H9 (cell line): ENCODE measurements around the gene HLA-DRA. TPM values are rescaled to one million over a fixed set of nuclear protein-coding genes. Genes with fewer than 3 reads are reported as not detected.

Experiments
- DNase-seq: peaks from one replicate; pipeline ENCODE4 v3.0.0-alpha.2; 2017
- H2AFZ ChIP-seq: one replicate; pipeline ENCODE4 v1.6.1; 2013; ENCODE audit warnings: mild to moderate bottlenecking, low read length, control low read depth, moderate library complexity
- H2AK5ac ChIP-seq: 2 replicates; pipeline ENCODE4 v1.6.1; 2013; ENCODE audit warnings: low read length, control low read depth, mixed read lengths; ENCODE audit not compliant: insufficient read length
- H2BK120ac ChIP-seq: one replicate; pipeline ENCODE4 v1.6.1; 2013; ENCODE audit warnings: low read depth, mild to moderate bottlenecking, low read length, control low read depth, inconsistent platforms; ENCODE audit not compliant: poor library complexity, severe bottlenecking
- H2BK12ac ChIP-seq: 2 replicates; pipeline ENCODE4 v1.6.1; 2013; ENCODE audit warnings: low read length, control low read depth, mixed read lengths, low read depth; ENCODE audit not compliant: insufficient read length
- H2BK15ac ChIP-seq: 2 replicates; pipeline ENCODE4 v1.6.1; 2013; ENCODE audit warnings: low read depth, low read length, control low read depth
- H2BK20ac ChIP-seq: one replicate; pipeline ENCODE4 v1.6.1; 2013; ENCODE audit warnings: low read depth, mild to moderate bottlenecking, low read length, control low read depth, inconsistent platforms; ENCODE audit not compliant: poor library complexity, severe bottlenecking
- H2BK5ac ChIP-seq: 2 replicates; pipeline ENCODE4 v1.6.1; 2013; ENCODE audit warnings: low read length, control low read depth, mixed read lengths; ENCODE audit not compliant: insufficient read length
- H3K14ac ChIP-seq: 2 replicates; pipeline ENCODE4 v1.6.1; 2013; ENCODE audit warnings: low read length, control low read depth; ENCODE audit not compliant: insufficient read depth
- H3K18ac ChIP-seq: 2 replicates; pipeline ENCODE4 v1.6.1; 2013; ENCODE audit warnings: low read depth, mild to moderate bottlenecking, mixed read lengths, low read length, control low read depth; ENCODE audit not compliant: insufficient read length
- H3K23ac ChIP-seq: 2 replicates; pipeline ENCODE4 v1.6.1; 2013; ENCODE audit warnings: low read length, control low read depth, mixed read lengths, low read depth; ENCODE audit not compliant: insufficient read length
- H3K23me2 ChIP-seq: 2 replicates; pipeline ENCODE4 v1.6.1; 2013; ENCODE audit warnings: low read depth, mild to moderate bottlenecking, mixed read lengths, low read length, control low read depth; ENCODE audit not compliant: insufficient read length, poor library complexity, severe bottlenecking
- H3K27ac ChIP-seq: 2 replicates; pipeline ENCODE4 v1.5.1; 2013; ENCODE audit warnings: low read length, control low read depth, mixed read lengths, low read depth; ENCODE audit not compliant: insufficient read length
- H3K27me3 ChIP-seq: 2 replicates; pipeline ENCODE4 v1.6.1; 2013; ENCODE audit warnings: low read length, control low read depth, inconsistent platforms; ENCODE audit not compliant: insufficient read depth
- H3K4ac ChIP-seq: 2 replicates; pipeline ENCODE4 v1.6.1; 2013; ENCODE audit warnings: low read depth, mild to moderate bottlenecking, control low read depth, inconsistent platforms, low read length, moderate library complexity
- H3K4me1 ChIP-seq: 2 replicates; pipeline ENCODE4 v1.6.1; 2013; ENCODE audit warnings: low read length, control low read depth, inconsistent platforms; ENCODE audit not compliant: insufficient read depth
- H3K4me2 ChIP-seq: 2 replicates; pipeline ENCODE4 v1.6.1; 2013; ENCODE audit warnings: low read length, control low read depth, mixed read lengths; ENCODE audit not compliant: insufficient read length, insufficient read depth
- H3K56ac ChIP-seq: 2 replicates; pipeline ENCODE4 v1.6.1; 2013; ENCODE audit warnings: low read depth, mild to moderate bottlenecking, mixed read lengths, low read length, control low read depth; ENCODE audit not compliant: insufficient read length
- H3K79me1 ChIP-seq: 2 replicates; pipeline ENCODE4 v1.6.1; 2013; ENCODE audit warnings: low read depth, mild to moderate bottlenecking, moderate library complexity, low read length, control low read depth, inconsistent platforms; ENCODE audit not compliant: insufficient read depth, poor library complexity, severe bottlenecking
- H3K79me2 ChIP-seq: 2 replicates; pipeline ENCODE4 v1.6.1; 2013; ENCODE audit warnings: low read length, control low read depth, inconsistent platforms; ENCODE audit not compliant: insufficient read depth
- H3K9ac ChIP-seq: 2 replicates; pipeline ENCODE4 v1.6.1; 2013; ENCODE audit warnings: low read length, control low read depth, mixed read lengths; ENCODE audit not compliant: insufficient read length; ENCODE audit errors: extremely low read depth
- H3K9me3 ChIP-seq: one replicate; pipeline ENCODE4 v1.6.1; 2013; ENCODE audit warnings: low read depth, low read length, inconsistent platforms; ENCODE audit not compliant: control insufficient read depth
- H3T11ph ChIP-seq: one replicate; pipeline ENCODE4 v1.6.1; 2013; ENCODE audit warnings: mild to moderate bottlenecking, low read length, control low read depth, inconsistent platforms
- H4K20me1 ChIP-seq: one replicate; pipeline ENCODE4 v1.6.1; 2013; ENCODE audit not compliant: control insufficient read depth, insufficient read length, insufficient read depth
- H4K5ac ChIP-seq: 2 replicates; pipeline ENCODE4 v1.6.1; 2013; ENCODE audit warnings: low read depth, mild to moderate bottlenecking, mixed read lengths, low read length, control low read depth; ENCODE audit not compliant: insufficient read length
- H4K8ac ChIP-seq: replicated peaks from 2 replicates; pipeline ENCODE4 v1.6.1; 2013; ENCODE audit warnings: low read length, control low read depth, mixed read lengths, low read depth; ENCODE audit not compliant: insufficient read length
- H4K91ac ChIP-seq: 2 replicates; pipeline ENCODE4 v1.6.1; 2013; ENCODE audit warnings: low read depth, mild to moderate bottlenecking, moderate library complexity, mixed read lengths, low read length, control low read depth; ENCODE audit not compliant: insufficient read length
- H3K27ac Mint-ChIP-seq, 3 experiments: 2 replicates in 2 of 3; 3 replicates in 1 of 3; pipeline ENCODE4 v1.8.0; 2020 to 2021; ENCODE audit warnings: mixed read lengths in 3 of 3, mild to moderate bottlenecking in 1 of 3, moderate library complexity in 1 of 3
- H3K27me3 Mint-ChIP-seq: 2 replicates; pipeline ENCODE4 v1.8.0; 2021; ENCODE audit warnings: low read depth, mild to moderate bottlenecking, moderate library complexity, mixed read lengths
- H3K36me3 Mint-ChIP-seq, 3 experiments: 2 replicates in 2 of 3; 3 replicates in 1 of 3; pipeline ENCODE4 v1.8.0; 2020 to 2021; ENCODE audit warnings: low read depth in 3 of 3, mixed read lengths in 3 of 3; ENCODE audit not compliant: insufficient read depth in 1 of 3
- H3K4me1 Mint-ChIP-seq, 2 experiments: 2 replicates each; pipeline ENCODE4 v1.8.0; 2020; ENCODE audit warnings: mixed read lengths in 2 of 2
- H3K4me3 Mint-ChIP-seq, 2 experiments: 2 replicates in 1 of 2; 3 replicates in 1 of 2; pipeline ENCODE4 v1.8.0; 2020 to 2021; ENCODE audit warnings: mild to moderate bottlenecking in 2 of 2, mixed read lengths in 2 of 2, moderate library complexity in 1 of 2
- H3K9me3 Mint-ChIP-seq, 2 experiments: 2 replicates in 1 of 2; 3 replicates in 1 of 2; pipeline ENCODE4 v1.8.0; 2020; ENCODE audit warnings: mild to moderate bottlenecking in 2 of 2, mixed read lengths in 2 of 2, moderate library complexity in 1 of 2
- WGBS: extraction: QIAGEN DNeasy Blood & Tissue Kit; methylation state at CpG from one replicate; pipeline ENCODE4 v1.1.7; 2013; ENCODE audit warnings: missing lambda C conversion rate, low lambda C conversion rate, mixed read lengths; ENCODE audit not compliant: insufficient read length; ENCODE audit errors: extremely low coverage; 5-methylcytosine and 5-hydroxymethylcytosine counted together
- total RNA-seq: library from RNA; stranded (reverse); gene quantifications from 2 replicates; pipeline ENCODE4 v1.2.1, GENCODE V29; 2021
- TF ChIP-seq, protein P1 (sequence below): fragments of 200-600 bp; sonication (generic); conservative IDR thresholded peaks from 3 replicates; pipeline ENCODE4 v1.8.0; 2021; ENCODE audit warnings: antibody characterized with exemption, mild to moderate bottlenecking

HLA-DRA gene
- total RNA-seq, 1 experiment from 2014 or later, result 3.1 TPM

DNA sequence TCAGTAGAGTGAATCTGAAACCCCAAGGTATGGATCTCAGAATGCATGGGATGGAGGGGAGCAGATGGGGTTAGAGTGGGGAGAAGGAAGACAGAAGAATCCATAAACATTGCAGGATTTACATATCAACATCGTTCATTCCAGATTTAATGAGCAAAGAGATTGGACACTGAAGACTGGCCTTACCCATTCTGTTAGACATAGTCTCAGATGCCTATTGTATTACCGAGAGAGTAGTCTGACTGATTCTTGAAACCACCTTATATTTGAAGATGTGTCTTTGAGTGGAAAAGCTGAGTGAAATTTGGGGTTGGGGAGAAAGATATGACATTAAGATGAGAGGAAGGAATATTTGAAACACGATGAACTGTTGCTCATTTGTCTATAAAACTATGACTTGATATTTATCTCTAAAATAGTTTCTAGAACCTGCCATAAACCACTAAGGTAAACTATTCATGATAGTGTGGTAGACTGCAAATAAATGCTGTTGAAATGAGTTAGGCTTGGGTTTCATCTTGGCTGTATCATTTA lies 5.7 kb downstream of the HLA-DRA start:
- H3K4me2 ChIP-seq, result no peak overlapping the region
- no peak overlapping the region for H3K18ac ChIP-seq
- Mint-ChIP-seq H3K36me3 (no peaks in the 10 kb centered on the region; a peak in 1 of 7 replicates), H3K27ac (no peak overlapping the region), H3K27me3 (peaks cover 3% of the 10 kb centered on the region), H3K4me1 (no peaks in the 10 kb centered on the region), H3K4me3 (no peak overlapping the region), H3K9me3 (peaks cover 2 to 6% of the 10 kb centered on the region in 2 experiments; a peak in 1 of 5 replicates)
- H3K79me2 ChIP-seq, result no peaks in the 10 kb centered on the region
- no peak overlapping the region for H2BK12ac ChIP-seq
- no peak overlapping the region for H2AFZ ChIP-seq
- no peak for DNase-seq
- no peaks in the 10 kb centered on the region for H3K9me3 ChIP-seq
- H3K27ac ChIP-seq, result no peak overlapping the region
- no peak overlapping the region for H3K9ac ChIP-seq
- no peaks in the 10 kb centered on the region for H3K79me1 ChIP-seq
- H4K8ac ChIP-seq, result no peak overlapping the region
- no peak overlapping the region for H2BK15ac ChIP-seq
- H3K27me3 ChIP-seq, result no peaks in the 10 kb centered on the region
- no peak overlapping the region for H2BK20ac ChIP-seq
- H2BK120ac ChIP-seq, result no peak overlapping the region
- H4K5ac ChIP-seq, result no peak overlapping the region
- H3K23me2 ChIP-seq, result no peaks in the 10 kb centered on the region
- H4K91ac ChIP-seq, result no peak overlapping the region
- no CpG with 5 or more reads among the region's 3 CpGs for WGBS
- H3K4me1 ChIP-seq, result no peaks in the 10 kb centered on the region
- H3K56ac ChIP-seq, result no peak overlapping the region
- H3T11ph ChIP-seq, result no peak overlapping the region
- no peaks in the 10 kb centered on the region for H4K20me1 ChIP-seq
- no peak overlapping the region for H3K4ac ChIP-seq
- TF ChIP-seq, protein P1, sequence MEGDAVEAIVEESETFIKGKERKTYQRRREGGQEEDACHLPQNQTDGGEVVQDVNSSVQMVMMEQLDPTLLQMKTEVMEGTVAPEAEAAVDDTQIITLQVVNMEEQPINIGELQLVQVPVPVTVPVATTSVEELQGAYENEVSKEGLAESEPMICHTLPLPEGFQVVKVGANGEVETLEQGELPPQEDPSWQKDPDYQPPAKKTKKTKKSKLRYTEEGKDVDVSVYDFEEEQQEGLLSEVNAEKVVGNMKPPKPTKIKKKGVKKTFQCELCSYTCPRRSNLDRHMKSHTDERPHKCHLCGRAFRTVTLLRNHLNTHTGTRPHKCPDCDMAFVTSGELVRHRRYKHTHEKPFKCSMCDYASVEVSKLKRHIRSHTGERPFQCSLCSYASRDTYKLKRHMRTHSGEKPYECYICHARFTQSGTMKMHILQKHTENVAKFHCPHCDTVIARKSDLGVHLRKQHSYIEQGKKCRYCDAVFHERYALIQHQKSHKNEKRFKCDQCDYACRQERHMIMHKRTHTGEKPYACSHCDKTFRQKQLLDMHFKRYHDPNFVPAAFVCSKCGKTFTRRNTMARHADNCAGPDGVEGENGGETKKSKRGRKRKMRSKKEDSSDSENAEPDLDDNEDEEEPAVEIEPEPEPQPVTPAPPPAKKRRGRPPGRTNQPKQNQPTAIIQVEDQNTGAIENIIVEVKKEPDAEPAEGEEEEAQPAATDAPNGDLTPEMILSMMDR, result no peak
- H3K14ac ChIP-seq, result no peak overlapping the region
- no peak overlapping the region for H3K23ac ChIP-seq
- H2AK5ac ChIP-seq, result no peak overlapping the region
- no peak overlapping the region for H2BK5ac ChIP-seq
